CD4-positive, alpha-beta T cell treated with Interleukin-17A for 1 hour (primary cell): ENCODE results near the gene KAT2B.

ENCODE experiments used
- DNase-seq: peaks from one replicate; pipeline ENCODE4 v3.0.0-alpha.2; 2020

Gene KAT2B

DNA sequence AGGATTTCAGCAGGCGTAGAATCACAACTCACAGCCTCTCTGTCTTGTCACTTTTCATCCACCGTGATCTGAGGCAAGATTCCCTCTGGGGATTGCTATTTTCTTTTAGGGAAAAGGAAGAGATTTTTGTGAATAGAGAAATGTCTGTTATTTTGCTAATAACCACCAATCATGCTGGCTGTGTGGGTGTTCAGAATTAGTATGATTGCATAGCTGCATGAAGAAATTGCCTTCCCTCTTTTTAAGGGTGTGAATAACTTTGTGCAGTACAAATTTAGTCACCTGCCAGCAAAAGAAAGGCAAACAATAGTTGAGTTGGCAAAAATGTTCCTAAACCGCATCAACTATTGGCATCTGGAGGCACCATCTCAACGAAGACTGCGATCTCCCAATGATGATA lies 60.8 kb downstream of the KAT2B start:
- no peak for DNase-seq

- no peak for DNase-seq
Measured at GRCh38 chr3:20103731-20104130, 63.5 kb downstream of the KAT2B start.

DNA sequence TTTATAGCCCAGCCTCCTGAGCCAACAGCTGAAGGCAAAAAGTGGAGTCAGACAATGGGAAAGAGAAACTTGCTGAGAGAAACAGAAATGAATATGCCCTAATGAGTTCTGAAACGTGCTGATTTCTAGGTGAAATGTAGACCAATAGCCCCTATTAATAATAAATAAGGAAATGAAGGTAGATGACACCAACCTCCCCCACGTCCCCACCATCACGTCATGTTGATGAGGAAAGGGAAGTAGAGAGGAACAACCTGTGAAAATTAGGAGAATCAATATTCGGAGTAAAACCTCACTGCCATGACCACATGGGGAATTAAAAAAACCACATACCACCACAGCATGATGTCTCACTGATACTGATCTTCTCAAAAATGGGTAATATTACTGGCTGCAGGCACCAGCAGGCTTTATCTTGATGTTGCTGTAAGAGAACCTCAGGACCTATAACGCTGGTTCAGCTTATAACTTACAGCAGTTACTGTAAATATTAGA lies 64.0 kb downstream of the KAT2B start:
- peak; percentile 80 for DNase-seq

DNA sequence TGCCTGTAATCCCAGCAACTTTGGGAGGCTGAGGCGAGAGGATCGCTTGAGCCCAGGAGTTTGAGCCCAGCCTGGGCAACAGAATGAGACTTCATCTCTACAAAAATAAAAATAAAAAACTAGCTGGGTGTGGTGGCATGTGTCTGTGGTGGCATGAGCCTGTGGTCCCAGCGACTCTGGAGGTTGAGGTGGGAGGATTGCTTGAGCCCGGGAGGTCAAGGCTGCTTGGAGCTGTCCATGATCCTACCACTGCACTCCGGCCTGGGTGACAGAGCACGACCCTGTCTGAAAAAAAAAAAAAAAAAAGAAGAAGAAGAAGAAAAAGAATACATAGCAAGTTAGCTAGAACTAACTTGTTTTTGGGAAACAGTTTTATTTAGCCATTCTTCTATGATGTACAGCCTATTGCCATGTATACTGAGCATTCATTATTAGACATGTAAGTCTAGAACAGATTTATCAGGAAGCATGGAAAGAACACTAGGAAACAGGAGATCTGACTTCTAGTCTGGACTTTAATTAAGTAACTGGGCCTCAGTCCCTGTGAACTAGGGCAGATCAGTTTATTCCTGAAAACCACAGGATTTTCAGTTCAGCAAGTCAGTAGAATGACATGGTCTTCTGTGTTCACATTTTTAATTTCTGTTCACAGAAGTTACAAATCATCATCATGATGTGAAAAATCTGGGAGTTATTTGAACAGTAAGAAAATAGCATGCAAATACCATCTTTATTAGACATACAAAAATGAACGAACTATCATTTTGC lies 65.5 kb downstream of the KAT2B start:
- DNase-seq: no peak

DNA sequence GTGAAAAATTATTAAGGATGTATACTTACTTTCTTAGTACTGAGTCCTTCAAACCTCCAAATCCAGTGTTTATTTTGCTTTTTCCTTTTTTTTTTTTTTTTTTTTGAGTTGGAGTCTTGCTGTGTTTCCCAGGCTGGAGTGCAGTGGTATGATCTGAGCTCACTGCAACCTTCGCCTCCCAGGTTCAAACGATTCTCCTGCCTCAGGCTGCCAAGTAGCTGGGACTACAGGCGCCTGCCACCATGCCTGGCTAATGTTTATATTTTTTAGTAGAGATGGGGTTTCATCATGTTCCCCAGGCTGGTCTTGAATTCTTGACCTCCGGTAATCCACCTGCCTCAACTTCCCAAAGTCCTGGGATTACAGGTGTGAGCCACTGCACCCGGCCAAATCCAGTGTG lies 67.5 kb downstream of the KAT2B start:
- DNase-seq: no peak

GRCh38 chr3:20108869-20109268 lies 68.6 kb downstream of the KAT2B start:
- DNase-seq: no peak

DNA sequence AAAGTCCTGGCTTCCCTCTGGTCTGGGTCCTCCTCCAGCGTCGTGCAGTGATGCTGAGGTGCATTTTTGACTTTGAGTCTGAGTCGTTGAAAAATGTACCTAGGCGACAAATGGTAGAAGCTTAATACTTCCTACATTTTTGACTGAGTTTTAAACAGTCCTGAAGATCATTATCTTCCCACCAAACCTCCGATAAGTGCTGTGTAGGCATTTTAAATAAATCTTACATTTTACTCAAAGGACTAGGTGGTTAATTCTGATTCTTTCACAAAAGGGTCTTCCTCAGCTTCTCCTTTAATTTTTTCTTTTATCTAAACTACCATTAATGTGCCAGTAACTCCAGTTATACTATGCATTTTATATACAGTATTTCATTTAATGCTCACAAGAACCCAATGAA lies 70.6 kb downstream of the KAT2B start:
- DNase-seq: no peak

GRCh38 chr3:20111836-20112235 lies 71.6 kb downstream of the KAT2B start:
- DNase-seq: no peak

DNA sequence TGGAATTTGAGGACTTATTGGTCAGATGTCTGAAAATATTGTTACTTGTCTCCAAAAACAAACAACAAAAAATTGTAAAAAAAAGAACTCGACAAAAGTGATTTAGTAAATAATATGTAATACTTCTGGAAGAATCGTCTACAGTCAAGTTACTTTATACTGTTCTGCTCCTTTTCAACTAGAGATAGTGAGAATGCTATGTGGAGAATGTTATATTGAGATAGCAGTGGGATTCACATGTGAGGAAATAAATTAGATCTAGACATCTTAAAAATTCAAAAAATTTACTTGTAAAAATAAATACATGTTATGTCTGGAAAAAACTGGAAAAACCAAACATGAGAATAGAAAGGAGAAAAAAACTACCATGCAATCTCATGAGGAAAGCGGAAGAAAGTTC lies 80.8 kb downstream of the KAT2B start:
- no peak for DNase-seq

DNA sequence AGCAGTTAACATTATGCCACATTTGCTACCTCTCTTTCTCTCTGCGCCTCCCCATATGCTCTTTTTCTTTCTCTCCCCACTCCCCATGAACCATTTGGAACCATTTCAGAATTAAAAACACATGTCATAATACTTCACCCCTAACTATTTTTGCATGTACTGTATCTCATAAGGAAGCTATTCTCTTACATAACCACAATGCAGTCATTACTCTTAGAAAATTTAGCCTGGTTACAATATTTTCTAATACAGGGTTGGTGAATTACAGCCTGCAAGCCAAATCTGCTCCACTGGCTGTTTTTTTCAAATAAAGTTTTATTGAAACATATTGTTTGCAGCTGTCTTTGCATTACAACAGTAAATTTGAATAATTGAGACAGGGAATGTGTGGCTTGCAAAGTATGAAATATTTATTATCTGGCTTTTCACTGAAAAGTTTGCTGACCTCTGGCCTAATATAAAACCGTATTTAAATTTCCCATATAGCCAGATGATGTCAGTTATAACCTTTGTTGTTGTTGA lies 82.9 kb downstream of the KAT2B start:
- DNase-seq: no peak

DNA sequence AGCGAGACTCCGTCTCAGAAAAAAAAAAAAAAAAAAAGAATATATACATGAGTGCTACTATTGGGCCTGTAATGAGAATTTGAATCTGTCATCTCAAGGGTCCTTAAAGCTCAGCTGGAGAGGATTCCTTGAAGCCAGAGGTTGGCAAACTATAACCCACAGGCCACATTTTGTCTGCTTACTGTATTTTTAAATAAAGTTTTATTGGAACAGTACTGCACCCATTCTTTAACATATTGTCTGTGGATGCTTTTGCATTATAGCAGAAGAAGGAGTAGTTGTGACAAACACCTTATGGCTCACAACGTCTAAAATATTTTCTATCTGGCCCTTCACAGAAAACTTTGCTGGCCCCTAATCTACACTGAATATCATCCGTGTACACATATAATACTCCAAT lies 85.0 kb downstream of the KAT2B start:
- DNase-seq: no peak

- DNase-seq: peak; percentile 7
Measured at GRCh38 chr3:20125897-20126296, 85.7 kb downstream of the KAT2B start.

DNA sequence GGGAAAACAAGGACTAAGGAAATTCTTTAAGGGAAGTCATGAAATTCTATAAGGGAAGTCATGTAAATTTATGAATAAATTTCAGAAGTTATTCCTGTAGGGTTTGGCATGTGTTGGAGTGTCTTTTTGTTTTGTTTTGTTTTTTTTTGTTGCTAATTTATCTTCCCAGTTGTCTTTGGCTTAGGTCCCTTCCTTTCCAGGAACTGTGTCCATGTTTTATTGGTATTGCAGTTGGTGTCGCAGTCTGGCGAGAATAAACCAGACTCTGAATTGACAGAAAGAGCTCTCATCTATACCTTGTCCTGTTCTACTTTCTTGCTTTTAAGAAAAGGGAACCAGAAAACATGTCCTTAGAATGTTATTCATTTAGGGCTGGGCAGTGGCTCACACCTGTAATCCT lies 88.1 kb downstream of the KAT2B start:
- no peak for DNase-seq

GRCh38 chr3:20130106-20130505 lies 89.9 kb downstream of the KAT2B start:
- DNase-seq: no peak

- DNase-seq: no peak
Measured at GRCh38 chr3:20136231-20136630, 96.0 kb downstream of the KAT2B start.

GRCh38 chr3:20137647-20138046 lies 97.4 kb downstream of the KAT2B start:
- DNase-seq: no peak

DNA sequence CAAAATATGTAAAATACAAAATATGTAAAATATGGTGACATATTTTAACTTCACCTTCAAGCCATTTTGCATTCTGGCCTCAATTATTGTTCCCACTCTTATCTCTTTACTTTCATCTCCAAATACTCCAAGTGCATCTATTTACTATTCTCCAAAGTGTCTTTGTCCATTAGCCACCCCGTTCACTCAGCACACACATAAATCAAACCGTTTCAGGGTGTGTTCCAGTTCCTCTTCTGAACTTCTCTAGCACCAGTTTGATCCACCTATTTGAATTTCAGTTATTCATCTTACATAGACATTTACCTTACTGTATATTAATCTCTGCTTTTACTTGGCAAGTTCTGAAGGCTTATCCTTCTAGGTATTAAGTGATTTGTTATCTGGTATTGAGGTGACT lies 100.6 kb downstream of the KAT2B start:
- DNase-seq: no peak

DNA sequence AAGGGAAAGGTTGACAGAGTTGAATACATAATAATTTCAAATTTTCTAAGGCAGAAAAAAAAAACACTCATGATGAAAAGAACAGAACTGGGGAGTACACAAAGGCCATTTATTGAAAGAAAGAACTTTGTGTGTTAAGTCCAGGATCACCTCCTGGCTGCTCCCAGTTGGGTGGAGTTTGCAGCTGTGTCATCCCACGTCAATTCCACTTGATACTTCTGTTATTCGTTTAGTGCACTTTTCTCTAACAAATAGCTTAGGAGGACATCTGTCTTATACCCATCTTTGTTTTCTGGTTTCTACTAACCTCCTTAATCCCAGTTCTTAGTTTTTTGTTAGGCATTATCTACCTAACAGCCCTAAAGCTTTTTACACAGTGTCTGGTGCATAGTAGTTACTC lies 101.1 kb downstream of the KAT2B start:
- no peak for DNase-seq

GRCh38 chr3:20141851-20142250 lies 101.6 kb downstream of the KAT2B start:
- no peak for DNase-seq

DNA sequence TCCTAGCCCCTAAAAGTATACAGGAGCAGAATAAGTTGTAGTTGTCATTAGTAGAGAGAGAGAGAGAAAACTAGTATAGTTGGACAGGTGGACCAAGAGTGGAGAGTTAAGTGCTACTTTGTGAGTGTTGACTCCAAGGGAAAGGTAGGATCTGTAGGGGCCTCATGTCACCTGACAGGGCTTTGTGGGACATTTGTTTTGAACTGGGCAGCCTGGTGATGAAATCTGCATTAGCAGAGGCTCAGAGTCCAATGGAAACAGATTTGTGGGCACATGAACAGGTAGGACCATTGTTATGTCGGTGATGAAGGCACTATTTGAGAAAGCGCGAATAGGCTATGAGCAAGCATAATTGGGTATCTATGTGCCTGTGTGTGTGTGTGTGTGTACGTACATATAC lies 102.3 kb downstream of the KAT2B start:
- DNase-seq: no peak

- DNase-seq: no peak
Measured at GRCh38 chr3:20143519-20143918, 103.3 kb downstream of the KAT2B start.

- DNase-seq: no peak
Measured at GRCh38 chr3:20145874-20146273, 105.6 kb downstream of the KAT2B start.

GRCh38 chr3:20146301-20146700 lies 106.1 kb downstream of the KAT2B start:
- DNase-seq: no peak

GRCh38 chr3:20147361-20147760 lies 107.1 kb downstream of the KAT2B start:
- DNase-seq: no peak

- no peak for DNase-seq
Measured at GRCh38 chr3:20148466-20148865, 108.2 kb downstream of the KAT2B start.
